Skeletal muscle tissue (tissue), 4 donors: Measurements from ENCODE around the gene RNMT. TPM values are rescaled to one million over a fixed set of nuclear protein-coding genes. Genes with fewer than 3 reads are reported as not detected.
"Not testable (repeated sequence)": the region's sequence is repeated elsewhere in the genome, so short reads cannot be mapped to it uniquely, and the experiment has no call there.

ENCODE experiments used
- H3K27ac ChIP-seq: one replicate; pipeline ENCODE4 v1.7.0; 2013; ENCODE audit warnings: mild to moderate bottlenecking, low read depth, low read length, inconsistent platforms
- H3K27me3 ChIP-seq, 3 donors: one replicate each; pipeline ENCODE4 v1.7.0; 2013; ENCODE audit warnings: low read length in 3 of 3; ENCODE audit not compliant: control insufficient read depth in 3 of 3, insufficient read depth in 3 of 3
- H3K36me3 ChIP-seq, 3 donors: one replicate each; pipeline ENCODE4 v1.7.0; 2013; ENCODE audit warnings: low read length in 3 of 3; ENCODE audit not compliant: control insufficient read depth in 3 of 3, insufficient read depth in 3 of 3
- H3K4me1 ChIP-seq, 3 donors: one replicate each; pipeline ENCODE4 v1.7.0; 2013; ENCODE audit warnings: low read length in 3 of 3, mild to moderate bottlenecking in 3 of 3; ENCODE audit not compliant: control insufficient read depth in 3 of 3, insufficient read depth in 3 of 3
- H3K4me3 ChIP-seq, 3 donors: one replicate each; pipeline ENCODE4 v1.7.0; 2013; ENCODE audit warnings: low read length in 3 of 3
- H3K9ac ChIP-seq, 3 donors: one replicate each; pipeline ENCODE4 v1.7.0; 2013; ENCODE audit warnings: low read length in 3 of 3, mild to moderate bottlenecking in 3 of 3, moderate library complexity in 2 of 3, low read depth in 1 of 3
- H3K9me3 ChIP-seq, 3 donors: one replicate each; pipeline ENCODE4 v1.7.0; 2013; ENCODE audit warnings: low read length in 3 of 3; ENCODE audit not compliant: control insufficient read depth in 3 of 3
- total RNA-seq: library from RNA; depleted of rRNA; stranded (reverse); fragments of >200 nt; gene quantifications from one replicate; pipeline ENCODE4 v1.2.3, GENCODE V29; 2014
- donor health status: Osteomylitis.

The RNMT gene
- total RNA-seq, 1 donor from 2014 or later, result 17.2 TPM

GRCh38 chr18:13730481-13730880 lies 4.0 kb downstream of the RNMT start:
- no peak overlapping the region for H3K27ac ChIP-seq

GRCh38 chr18:13735681-13736080 lies 9.2 kb downstream of the RNMT start:
- H3K27ac ChIP-seq, result no peak overlapping the region
- H3K9me3 ChIP-seq, result no peaks in the 10 kb centered on the region
- H3K27me3 ChIP-seq, result no peaks in the 10 kb centered on the region
- H3K4me1 ChIP-seq, result no peaks in the 10 kb centered on the region
- H3K36me3 ChIP-seq, result peaks cover 13 to 36% (median 33%) of the 10 kb centered on the region in 3 donors
- no peak overlapping the region for H3K9ac ChIP-seq
- H3K4me3 ChIP-seq, result no peak overlapping the region

More at GRCh38 chr18:13730481-13730880, 4.0 kb downstream of the RNMT start:
- H3K36me3 ChIP-seq, result peaks cover 2 to 9% (median 6%) of the 10 kb centered on the region in 3 donors
- H3K9me3 ChIP-seq, result no peaks in the 10 kb centered on the region
- H3K4me3 ChIP-seq, result no peak overlapping the region
- H3K4me1 ChIP-seq, result peaks cover 3 to 16% (median 12%) of the 10 kb centered on the region in 3 donors
- H3K27me3 ChIP-seq, result no peaks in the 10 kb centered on the region
- no peak overlapping the region for H3K9ac ChIP-seq

- Histone ChIP-seq H3K9me3 (no peaks in the 10 kb centered on the region), H3K36me3 (peaks cover 21 to 67% (median 48%) of the 10 kb centered on the region in 3 donors), H3K27ac (no peak overlapping the region), H3K4me1 (no peaks in the 10 kb centered on the region), H3K4me3 (no peak overlapping the region), H3K9ac (no peak overlapping the region), H3K27me3 (no peaks in the 10 kb centered on the region)
These were observed 19.2 kb downstream of the RNMT start for GRCh38 chr18:13745696-13746095.

- no peak overlapping the region for H3K4me3 ChIP-seq
- H3K9ac ChIP-seq, result no peak overlapping the region
- no peak overlapping the region for H3K27ac ChIP-seq
- H3K27me3 ChIP-seq, result no peaks in the 10 kb centered on the region
- no peaks in the 10 kb centered on the region for H3K4me1 ChIP-seq
- no peaks in the 10 kb centered on the region for H3K9me3 ChIP-seq
- H3K36me3 ChIP-seq, result peaks cover 21 to 60% (median 42%) of the 10 kb centered on the region in 3 donors
These were observed 20.2 kb downstream of the RNMT start for GRCh38 chr18:13746633-13747032.

- not testable (repeated sequence) for H3K9ac ChIP-seq, H3K9me3 ChIP-seq, H3K27ac ChIP-seq, H3K27me3 ChIP-seq, H3K4me3 ChIP-seq, H3K4me1 ChIP-seq
- H3K36me3 ChIP-seq, result peaks cover 25 to 66% (median 53%) of the 10 kb centered on the region in 3 donors
These were observed 25.1 kb downstream of the RNMT start for GRCh38 chr18:13751599-13751998.

- H3K4me1 ChIP-seq, result peaks cover 0 to 5% (median 0%) of the 10 kb centered on the region in 3 donors
- no peaks in the 10 kb centered on the region for H3K27me3 ChIP-seq
- H3K9ac ChIP-seq, result no peak overlapping the region
- no peak overlapping the region for H3K4me3 ChIP-seq
- no peaks in the 10 kb centered on the region for H3K9me3 ChIP-seq
- H3K27ac ChIP-seq, result no peak overlapping the region
- H3K36me3 ChIP-seq, result peaks cover 22 to 52% (median 50%) of the 10 kb centered on the region in 3 donors
These were observed 29.8 kb downstream of the RNMT start for GRCh38 chr18:13756261-13756660.

- Histone ChIP-seq H3K36me3 (peaks cover 22 to 53% (median 52%) of the 10 kb centered on the region in 3 donors), H3K27me3 (no peaks in the 10 kb centered on the region), H3K4me1 (peaks cover 0 to 5% (median 0%) of the 10 kb centered on the region in 3 donors), H3K9ac (no peak overlapping the region), H3K27ac (no peak overlapping the region), H3K4me3 (no peak overlapping the region), H3K9me3 (no peaks in the 10 kb centered on the region)
These were observed 30.2 kb downstream of the RNMT start for GRCh38 chr18:13756671-13757070.

- no peaks in the 10 kb centered on the region for H3K9me3 ChIP-seq
- no peak overlapping the region for H3K9ac ChIP-seq
- peaks cover 22 to 58% (median 47%) of the 10 kb centered on the region in 3 donors for H3K36me3 ChIP-seq
- peaks cover 0 to 5% (median 0%) of the 10 kb centered on the region in 3 donors for H3K4me1 ChIP-seq
- H3K27ac ChIP-seq, result no peak overlapping the region
- no peak overlapping the region for H3K4me3 ChIP-seq
- no peaks in the 10 kb centered on the region for H3K27me3 ChIP-seq
These were observed 32.1 kb downstream of the RNMT start for GRCh38 chr18:13758622-13759021.

GRCh38 chr18:13760047-13760446 lies 33.6 kb downstream of the RNMT start:
- H3K4me1 ChIP-seq, result peaks cover 0 to 5% (median 0%) of the 10 kb centered on the region in 3 donors
- no peak overlapping the region for H3K4me3 ChIP-seq
- no peak overlapping the region for H3K9ac ChIP-seq
- H3K27me3 ChIP-seq, result no peaks in the 10 kb centered on the region
- H3K36me3 ChIP-seq, result peaks cover 12 to 49% (median 37%) of the 10 kb centered on the region in 3 donors
- H3K9me3 ChIP-seq, result no peaks in the 10 kb centered on the region
- peak overlapping the region; percentile 25 for H3K27ac ChIP-seq

- Histone ChIP-seq H3K4me1 (peaks cover 0 to 5% (median 0%) of the 10 kb centered on the region in 3 donors), H3K27ac (no peak overlapping the region), H3K4me3 (no peak overlapping the region), H3K27me3 (no peaks in the 10 kb centered on the region), H3K9me3 (no peaks in the 10 kb centered on the region), H3K9ac (no peak overlapping the region), H3K36me3 (peaks cover 4 to 26% (median 18%) of the 10 kb centered on the region in 3 donors)
These were observed 36.4 kb downstream of the RNMT start for GRCh38 chr18:13762690-13763439.
